ENCODE results near the gene DNPH1.

The DNPH1 gene

DNA sequence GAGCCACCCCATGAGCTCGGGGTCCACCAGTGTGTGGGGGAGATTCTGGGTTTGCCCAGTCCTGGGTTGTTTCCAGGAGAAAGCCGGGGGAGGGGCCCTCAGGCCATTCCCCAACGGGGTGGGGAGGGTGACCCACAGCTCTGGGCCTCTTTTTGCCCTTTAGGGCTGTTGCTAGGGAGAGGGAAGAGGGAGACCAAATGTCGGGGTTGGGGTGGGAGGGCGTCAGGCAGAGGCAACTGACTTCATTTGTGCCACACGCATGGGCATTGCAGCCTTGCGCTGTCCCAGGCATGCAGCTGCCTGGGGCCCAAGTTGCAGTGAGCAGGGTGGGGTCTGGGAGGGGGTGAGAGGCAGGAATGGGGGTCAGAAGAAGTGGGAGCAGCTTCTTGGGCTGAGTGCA is 49.2 kb downstream of the DNPH1 start:
- no peak for DNase-seq

DNA sequence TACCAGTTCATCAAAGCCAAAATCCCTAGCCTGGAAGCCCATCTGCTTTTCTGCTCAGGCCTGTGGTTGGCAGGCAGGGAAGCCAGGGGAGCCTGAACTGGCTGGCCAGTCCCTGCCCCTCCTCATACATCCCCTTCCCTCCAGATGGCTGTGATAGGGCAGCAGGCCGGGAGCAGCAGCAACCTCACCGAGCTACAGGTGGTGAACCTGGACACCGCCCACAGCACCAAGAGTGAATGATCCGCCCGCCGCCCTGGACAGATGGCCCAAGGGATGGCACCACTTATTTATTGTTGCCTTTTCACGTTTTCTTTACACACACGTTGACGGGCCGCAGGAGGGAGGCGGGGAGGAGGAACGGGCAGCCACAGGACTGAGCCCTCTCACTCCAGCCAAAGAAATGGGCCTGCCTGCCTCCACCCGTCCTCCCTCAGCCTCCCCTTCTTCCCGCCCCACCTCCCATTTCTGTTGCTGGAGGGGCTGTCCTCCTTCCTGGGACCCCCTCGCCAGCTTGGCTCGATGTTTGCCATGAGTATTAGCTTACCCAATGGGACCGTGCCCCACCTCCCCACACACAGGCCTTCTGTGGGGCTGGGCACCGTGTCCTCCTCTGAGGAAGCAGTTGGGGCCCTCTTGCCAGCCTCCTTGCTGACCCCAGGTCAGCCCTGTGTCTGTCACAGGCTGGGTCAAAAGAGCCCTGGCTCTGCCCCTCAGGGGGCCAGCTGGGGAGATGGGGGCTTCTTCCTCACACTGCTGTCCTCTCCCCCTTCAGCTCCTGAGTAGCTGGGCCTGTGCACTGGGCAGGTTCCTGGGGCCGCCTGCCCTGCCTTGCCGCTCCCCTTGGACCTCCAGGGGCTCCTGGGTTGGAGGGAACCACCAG is 50.1 kb downstream of the DNPH1 start:
- DNase-seq = no peak

DNA sequence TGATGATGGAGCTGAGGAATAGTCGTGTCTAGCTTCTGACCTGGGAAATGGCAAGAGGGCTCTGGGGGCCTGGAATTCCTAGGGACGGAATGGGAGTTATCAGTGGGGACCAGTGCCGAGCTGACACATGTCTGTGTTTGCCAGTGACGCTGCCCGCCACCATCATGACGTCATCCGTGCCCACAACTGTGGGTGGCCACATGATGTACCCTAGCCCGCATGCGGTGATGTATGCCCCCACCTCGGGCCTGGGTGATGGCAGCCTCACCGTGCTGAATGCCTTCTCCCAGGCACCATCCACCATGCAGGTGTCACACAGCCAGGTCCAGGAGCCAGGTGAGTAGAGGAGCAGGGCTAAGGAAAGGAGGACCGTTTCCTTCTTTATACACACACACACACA is 51.1 kb downstream of the DNPH1 start:
- DNase-seq = no peak

DNA sequence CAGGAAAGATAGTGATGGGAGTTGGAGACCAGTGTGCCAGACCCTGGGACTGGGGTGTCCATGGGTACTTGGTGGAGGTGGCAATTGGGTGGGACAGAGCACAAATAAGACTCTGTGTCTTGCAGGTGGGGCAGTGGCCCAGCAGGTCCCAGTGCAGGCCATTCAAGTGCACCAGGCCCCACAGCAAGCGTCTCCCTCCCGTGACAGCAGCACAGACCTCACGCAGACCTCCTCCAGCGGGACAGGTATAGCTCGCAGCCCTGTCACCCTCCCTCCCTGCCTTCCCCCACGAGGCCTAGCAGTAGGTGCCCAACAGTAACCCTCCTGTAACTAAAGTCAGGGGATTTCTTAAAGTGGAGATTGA is 52.9 kb downstream of the DNPH1 start:
- no peak for DNase-seq

DNA sequence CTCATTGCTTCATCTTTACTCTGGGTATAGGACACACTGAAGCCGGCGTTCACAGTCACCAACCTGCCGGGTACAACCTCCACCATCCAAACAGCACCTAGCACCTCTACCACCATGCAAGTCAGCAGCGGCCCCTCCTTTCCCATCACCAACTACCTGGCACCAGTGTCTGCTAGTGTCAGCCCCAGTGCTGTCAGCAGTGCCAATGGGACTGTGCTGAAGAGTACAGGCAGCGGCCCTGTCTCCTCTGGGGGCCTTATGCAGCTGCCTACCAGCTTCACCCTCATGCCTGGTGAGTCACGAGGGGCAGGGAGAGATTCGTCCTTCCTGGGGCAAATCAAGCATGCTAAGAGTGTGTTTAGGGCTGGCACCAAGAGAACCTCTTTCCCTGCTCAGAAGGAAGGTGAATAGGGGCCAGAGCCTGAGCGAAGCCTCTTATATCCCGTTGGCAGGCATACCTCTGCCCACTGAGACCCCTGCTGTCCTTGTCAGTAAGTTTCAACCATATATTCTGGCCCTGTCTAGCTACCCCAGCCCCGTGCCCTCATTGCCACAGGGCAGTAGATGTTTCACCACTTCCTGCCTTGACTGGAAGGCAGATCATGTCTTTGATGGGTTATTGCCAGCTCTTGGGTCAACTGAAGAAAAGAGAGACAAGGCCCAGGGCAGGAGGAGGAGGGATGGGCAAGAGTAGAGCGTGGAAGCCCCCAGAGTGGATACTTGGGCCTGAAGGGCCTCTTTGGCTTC is 53.4 kb downstream of the DNPH1 start:
- no peak for DNase-seq

All from DMS79 (cell line).